ENCODE measurements around the gene POLN. TPM values are rescaled to one million over a fixed set of nuclear protein-coding genes. Genes with fewer than 3 reads are reported as not detected.

POLN gene
- total RNA-seq, 4 donors from 2014 or later, result 2.6 to 10.6 (median 6.8) TPM

- no peak for TF ChIP-seq CTCF (IDR thresholded peaks at IDR 0.05; ENCODE audit: low read depth)
Measured at GRCh38 chr4:2247128-2248043, 5.5 kb upstream of the POLN start.

- TF ChIP-seq CTCF (IDR thresholded peaks at IDR 0.05; ENCODE audit: low read depth), result no peak
Measured at GRCh38 chr4:2246384-2247127, 4.6 kb upstream of the POLN start.

- TF ChIP-seq CTCF (IDR thresholded peaks at IDR 0.05; ENCODE audit: low read depth), result no peak
Measured at GRCh38 chr4:2245787-2246275, 3.9 kb upstream of the POLN start.

GRCh38 chr4:2245057-2245786 is 3.3 kb upstream of the POLN start:
- no peak for TF ChIP-seq CTCF (IDR thresholded peaks at IDR 0.05; ENCODE audit: low read depth)

GRCh38 chr4:2243681-2244380 is 1.9 kb upstream of the POLN start:
- no peak for TF ChIP-seq CTCF (IDR thresholded peaks at IDR 0.05; ENCODE audit: low read depth)

GRCh38 chr4:2241003-2241402 is 918 bp downstream of the POLN start:
- no peak for TF ChIP-seq CTCF (IDR thresholded peaks at IDR 0.05; ENCODE audit: low read depth)
